ENCODE results near the gene SLC4A2.
A peak's percentile ranks its signal among the peaks of the same experiment; 100 is the strongest.

The SLC4A2 gene

GRCh38 chr7:151095828-151096475, 36.6 kb downstream of the SLC4A2 start:
- no peaks in the 10 kb centered on the region for H3K9me3 Mint-ChIP-seq
- peaks cover 0 to 3% of the 10 kb centered on the region in 2 donors for H3K4me1 Mint-ChIP-seq (ENCODE audit: low read depth in 2 of 2)
- DNase-seq (no peak), ATAC-seq (replicated peaks) (no peak)
- H3K27me3 Mint-ChIP-seq, result no peaks in the 10 kb centered on the region
- no peak overlapping the region for H3K4me3 Mint-ChIP-seq
- peaks cover 4% of the 10 kb centered on the region for H3K36me3 Mint-ChIP-seq (ENCODE audit: insufficient read depth)
- peak overlapping the region in 1 of 2 donors; percentile 10 for H3K27ac Mint-ChIP-seq

GRCh38 chr7:151099486-151100211, 40.3 kb downstream of the SLC4A2 start:
- Mint-ChIP-seq H3K27ac (no peak overlapping the region), H3K9me3 (no peaks in the 10 kb centered on the region)

GRCh38 chr7:151100921-151101320, 41.5 kb downstream of the SLC4A2 start:
- no peak overlapping the region for H3K4me3 Mint-ChIP-seq
- peaks cover 7% of the 10 kb centered on the region for H3K36me3 Mint-ChIP-seq (ENCODE audit: insufficient read depth)
- ATAC-seq (replicated peaks) (no peak), DNase-seq (no peak)
- no peaks in the 10 kb centered on the region for H3K9me3 Mint-ChIP-seq
- H3K4me1 Mint-ChIP-seq (ENCODE audit: low read depth in 2 of 2), result peaks cover 0 to 3% of the 10 kb centered on the region in 2 donors
- H3K27me3 Mint-ChIP-seq, result no peaks in the 10 kb centered on the region
- peak overlapping the region in 1 of 2 donors; percentile 65 for H3K27ac Mint-ChIP-seq

More at GRCh38 chr7:151099486-151100211, 40.3 kb downstream of the SLC4A2 start:
- Mint-ChIP-seq H3K36me3 (ENCODE audit: insufficient read depth) (peaks cover 6% of the 10 kb centered on the region), H3K27me3 (no peaks in the 10 kb centered on the region), H3K4me3 (no peak overlapping the region), H3K4me1 (ENCODE audit: low read depth in 2 of 2) (peaks cover 0 to 3% of the 10 kb centered on the region in 2 donors)
- DNase-seq (no peak), ATAC-seq (replicated peaks) (no peak)

GRCh38 chr7:151101621-151102396, 42.4 kb downstream of the SLC4A2 start:
- Mint-ChIP-seq H3K27me3 (no peaks in the 10 kb centered on the region), H3K27ac (peak overlapping the region in 1 of 2 donors; percentile 65), H3K4me3 (no peak overlapping the region)

GRCh38 chr7:151102991-151103390, 43.6 kb downstream of the SLC4A2 start:
- peaks cover 0 to 3% of the 10 kb centered on the region in 2 donors for H3K4me1 Mint-ChIP-seq (ENCODE audit: low read depth in 2 of 2)
- peaks cover 13% of the 10 kb centered on the region for H3K36me3 Mint-ChIP-seq (ENCODE audit: insufficient read depth)
- ATAC-seq (replicated peaks), result no peak
- no peaks in the 10 kb centered on the region for H3K9me3 Mint-ChIP-seq
- no peak overlapping the region for H3K27ac Mint-ChIP-seq
- H3K27me3 Mint-ChIP-seq, result no peaks in the 10 kb centered on the region
- DNase-seq, result no peak
- H3K4me3 Mint-ChIP-seq, result no peak overlapping the region

More at GRCh38 chr7:151101621-151102396, 42.4 kb downstream of the SLC4A2 start:
- DNase-seq, result no peak
- peaks cover 0 to 3% of the 10 kb centered on the region in 2 donors for H3K4me1 Mint-ChIP-seq (ENCODE audit: low read depth in 2 of 2)
- H3K36me3 Mint-ChIP-seq (ENCODE audit: insufficient read depth), result peaks cover 12% of the 10 kb centered on the region
- ATAC-seq (replicated peaks), result no peak
- no peaks in the 10 kb centered on the region for H3K9me3 Mint-ChIP-seq

GRCh38 chr7:151103973-151104372, 44.6 kb downstream of the SLC4A2 start:
- no peak overlapping the region for H3K4me3 Mint-ChIP-seq
- H3K9me3 Mint-ChIP-seq, result no peaks in the 10 kb centered on the region
- ATAC-seq (replicated peaks) (no peak), DNase-seq (no peak)
- H3K4me1 Mint-ChIP-seq (ENCODE audit: low read depth in 2 of 2), result peaks cover 0 to 3% of the 10 kb centered on the region in 2 donors
- H3K27me3 Mint-ChIP-seq, result no peaks in the 10 kb centered on the region
- no peak overlapping the region for H3K27ac Mint-ChIP-seq
- H3K36me3 Mint-ChIP-seq (ENCODE audit: insufficient read depth), result peaks cover 13% of the 10 kb centered on the region

- Mint-ChIP-seq H3K27ac (no peak overlapping the region), H3K9me3 (no peaks in the 10 kb centered on the region), H3K4me3 (no peak overlapping the region), H3K4me1 (ENCODE audit: low read depth in 2 of 2) (peaks cover 0 to 3% of the 10 kb centered on the region in 2 donors), H3K36me3 (ENCODE audit: insufficient read depth) (peaks cover 13% of the 10 kb centered on the region), H3K27me3 (no peaks in the 10 kb centered on the region)
- DNase-seq, result no peak
- ATAC-seq (replicated peaks), result no peak
Observed at GRCh38 chr7:151104411-151105235, 45.2 kb downstream of the SLC4A2 start.

GRCh38 chr7:151107882-151108281, 48.5 kb downstream of the SLC4A2 start:
- no peaks in the 10 kb centered on the region for H3K9me3 Mint-ChIP-seq
- ATAC-seq (replicated peaks), result no peak
- H3K27me3 Mint-ChIP-seq, result no peaks in the 10 kb centered on the region
- H3K4me3 Mint-ChIP-seq, result no peak overlapping the region
- peaks cover 2 to 8% of the 10 kb centered on the region in 2 donors for H3K4me1 Mint-ChIP-seq (ENCODE audit: low read depth in 2 of 2)
- H3K27ac Mint-ChIP-seq, result no peak overlapping the region
- DNase-seq, result no peak
- H3K36me3 Mint-ChIP-seq (ENCODE audit: insufficient read depth), result peaks cover 13% of the 10 kb centered on the region

- ATAC-seq (replicated peaks), result no peak
- H3K36me3 Mint-ChIP-seq (ENCODE audit: insufficient read depth), result peaks cover 13% of the 10 kb centered on the region
- H3K4me3 Mint-ChIP-seq, result no peak overlapping the region
- no peak overlapping the region for H3K27ac Mint-ChIP-seq
- H3K9me3 Mint-ChIP-seq, result no peaks in the 10 kb centered on the region
- no peak for DNase-seq
- H3K27me3 Mint-ChIP-seq, result no peaks in the 10 kb centered on the region
- H3K4me1 Mint-ChIP-seq (ENCODE audit: low read depth in 2 of 2), result peaks cover 2 to 8% of the 10 kb centered on the region in 2 donors
Observed at GRCh38 chr7:151109094-151110048, 50.0 kb downstream of the SLC4A2 start.

- no peaks in the 10 kb centered on the region for H3K27me3 Mint-ChIP-seq
- peaks cover 2 to 8% of the 10 kb centered on the region in 2 donors for H3K4me1 Mint-ChIP-seq (ENCODE audit: low read depth in 2 of 2)
- H3K9me3 Mint-ChIP-seq, result no peaks in the 10 kb centered on the region
- ATAC-seq (replicated peaks), result no peak
- H3K27ac Mint-ChIP-seq, result no peak overlapping the region
- no peak for DNase-seq
- H3K4me3 Mint-ChIP-seq, result no peak overlapping the region
- H3K36me3 Mint-ChIP-seq (ENCODE audit: insufficient read depth), result peaks cover 13% of the 10 kb centered on the region
Observed at GRCh38 chr7:151110236-151110940, 51.0 kb downstream of the SLC4A2 start.

GRCh38 chr7:151110941-151111645, 51.7 kb downstream of the SLC4A2 start:
- Mint-ChIP-seq H3K27me3 (no peaks in the 10 kb centered on the region), H3K4me3 (no peak overlapping the region), H3K27ac (no peak overlapping the region), H3K36me3 (ENCODE audit: insufficient read depth) (peaks cover 14% of the 10 kb centered on the region), H3K4me1 (ENCODE audit: low read depth in 2 of 2) (peaks cover 6 to 13% of the 10 kb centered on the region in 2 donors), H3K9me3 (no peaks in the 10 kb centered on the region)
- ATAC-seq (replicated peaks) (peak; percentile 74), DNase-seq (peak; percentile 75 to 76 (median 75))

All from effector memory CD8-positive, alpha-beta T cell (primary cell).